Panc1 (cell line): ENCODE measurements around the gene BCAS3.

ENCODE experiments used
- POLR2AphosphoS5 ChIP-seq: IDR thresholded peaks from 2 replicates; pipeline ENCODE4 v1.6.1; 2012; ENCODE audit warnings: mild to moderate bottlenecking, low read depth, low read length, moderate library complexity
- TF ChIP-seq, protein P1 (sequence below): fragments of 450-650 bp; IDR thresholded peaks from 2 replicates; pipeline ENCODE4 v1.5.1; 2017; ENCODE audit warnings: mild to moderate bottlenecking

- TF ChIP-seq, protein P1, sequence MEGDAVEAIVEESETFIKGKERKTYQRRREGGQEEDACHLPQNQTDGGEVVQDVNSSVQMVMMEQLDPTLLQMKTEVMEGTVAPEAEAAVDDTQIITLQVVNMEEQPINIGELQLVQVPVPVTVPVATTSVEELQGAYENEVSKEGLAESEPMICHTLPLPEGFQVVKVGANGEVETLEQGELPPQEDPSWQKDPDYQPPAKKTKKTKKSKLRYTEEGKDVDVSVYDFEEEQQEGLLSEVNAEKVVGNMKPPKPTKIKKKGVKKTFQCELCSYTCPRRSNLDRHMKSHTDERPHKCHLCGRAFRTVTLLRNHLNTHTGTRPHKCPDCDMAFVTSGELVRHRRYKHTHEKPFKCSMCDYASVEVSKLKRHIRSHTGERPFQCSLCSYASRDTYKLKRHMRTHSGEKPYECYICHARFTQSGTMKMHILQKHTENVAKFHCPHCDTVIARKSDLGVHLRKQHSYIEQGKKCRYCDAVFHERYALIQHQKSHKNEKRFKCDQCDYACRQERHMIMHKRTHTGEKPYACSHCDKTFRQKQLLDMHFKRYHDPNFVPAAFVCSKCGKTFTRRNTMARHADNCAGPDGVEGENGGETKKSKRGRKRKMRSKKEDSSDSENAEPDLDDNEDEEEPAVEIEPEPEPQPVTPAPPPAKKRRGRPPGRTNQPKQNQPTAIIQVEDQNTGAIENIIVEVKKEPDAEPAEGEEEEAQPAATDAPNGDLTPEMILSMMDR: no peak
- TF ChIP-seq POLR2AphosphoS5: no peak
These were observed 486.9 kb downstream of the BCAS3 start for GRCh38 chr17:61164517-61164916.
